Type B pancreatic cell (in vitro differentiated cells): ENCODE results near the gene EXOC3L4. TPM values are rescaled to one million over a fixed set of nuclear protein-coding genes. Genes with fewer than 3 reads are reported as not detected.
A peak's percentile ranks its signal among the peaks of the same experiment; 100 is the strongest.

ENCODE experiments used
- DNase-seq: peaks from one replicate; pipeline ENCODE4 v3.0.0; 2021; ENCODE audit warnings: mixed read lengths; ENCODE audit not compliant: unreplicated experiment; ENCODE audit errors: extremely low spot score
- H3K27ac Mint-ChIP-seq: 2 replicates; pipeline ENCODE4 v1.8.0; 2021; ENCODE audit warnings: mild to moderate bottlenecking, mixed read lengths
- H3K27me3 Mint-ChIP-seq: 2 replicates; pipeline ENCODE4 v1.8.0; 2021; ENCODE audit warnings: mixed read lengths
- H3K36me3 Mint-ChIP-seq: 2 replicates; pipeline ENCODE4 v1.8.0; 2021; ENCODE audit warnings: mixed read lengths
- H3K4me1 Mint-ChIP-seq: one replicate; pipeline ENCODE4 v1.8.0; 2021; ENCODE audit warnings: mixed read lengths; ENCODE audit not compliant: unreplicated experiment
- H3K4me3 Mint-ChIP-seq: 2 replicates; pipeline ENCODE4 v1.8.0; 2021; ENCODE audit warnings: mild to moderate bottlenecking, mixed read lengths
- H3K9me3 Mint-ChIP-seq: 2 replicates; pipeline ENCODE4 v1.8.0; 2021; ENCODE audit warnings: mixed read lengths
- total RNA-seq: library from RNA; stranded (reverse); gene quantifications from 2 replicates; pipeline ENCODE4 v1.2.1, GENCODE V29; 2021; ENCODE audit warnings: low replicate concordance
- TF ChIP-seq, protein P1 (sequence below): fragments of 200-600 bp; sonication (generic); conservative IDR thresholded peaks from 2 replicates; pipeline ENCODE4 v1.5.0; 2021; ENCODE audit warnings: antibody characterized with exemption, mild to moderate bottlenecking

Gene EXOC3L4
- total RNA-seq, 1 donor from 2014 or later = 4.0 TPM

DNA sequence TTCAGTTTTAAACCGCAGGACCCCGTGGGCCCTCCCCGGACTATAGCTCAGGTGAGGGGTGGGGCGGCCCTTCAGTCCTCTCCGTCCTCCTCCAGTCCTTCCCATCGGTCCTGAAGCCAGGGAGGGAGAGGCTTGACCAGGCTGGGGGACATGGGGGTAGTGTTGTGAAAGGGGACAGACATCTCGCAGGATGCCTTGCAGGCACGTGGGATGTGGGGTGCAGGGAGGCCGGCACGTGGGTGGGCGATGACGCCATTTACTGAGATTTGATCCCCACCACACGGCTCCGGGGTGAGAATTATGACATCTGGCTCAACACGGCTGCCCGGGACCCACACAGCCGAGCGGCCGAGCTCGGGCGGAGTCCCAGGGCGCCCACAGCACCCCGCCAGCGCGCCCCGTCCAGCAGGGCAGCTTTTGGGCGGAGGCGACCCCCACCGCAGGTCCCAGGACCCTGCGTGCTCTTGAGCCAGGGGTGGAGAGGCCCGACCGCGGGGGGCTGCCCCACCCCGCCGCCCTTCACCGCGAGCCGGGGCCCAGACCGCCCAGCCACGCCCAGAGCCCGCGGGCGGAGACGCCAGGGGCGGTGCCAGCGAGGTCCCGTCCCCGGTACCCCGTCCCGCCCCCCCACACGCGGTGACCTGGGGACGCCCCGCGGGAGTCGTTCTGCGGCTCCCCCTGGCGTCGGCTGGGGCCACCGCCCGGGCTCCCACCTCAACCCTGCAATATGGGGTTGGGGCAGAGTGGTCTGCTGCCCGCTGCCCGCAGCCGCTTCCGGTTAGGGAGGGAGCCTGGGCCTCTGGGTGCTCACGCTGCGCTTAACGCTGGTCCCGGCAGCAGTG lies 3.3 kb upstream of the EXOC3L4 start:
- no peak overlapping the region for H3K4me3 Mint-ChIP-seq

DNA sequence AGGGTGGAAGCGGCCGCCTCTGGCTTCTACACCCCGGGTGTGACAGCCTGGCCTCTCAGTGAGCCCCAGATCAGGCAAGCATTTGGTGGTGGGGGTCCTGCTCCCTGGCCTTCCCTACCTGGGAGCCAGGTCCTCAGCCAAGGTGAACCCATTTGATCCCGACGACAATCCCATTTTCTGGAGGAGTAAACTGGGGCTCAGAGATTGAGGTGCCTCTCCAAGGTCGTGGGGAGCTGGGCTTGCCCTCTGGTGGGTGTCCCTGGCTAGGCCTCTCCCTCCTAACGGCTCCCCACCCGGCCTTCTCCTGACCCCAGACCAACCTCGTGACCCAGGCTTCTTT lies 2.7 kb upstream of the EXOC3L4 start:
- Mint-ChIP-seq H3K4me3 (no peak overlapping the region), H3K27me3 (peaks cover 3% of the 10 kb centered on the region), H3K4me1 (peaks cover 6% of the 10 kb centered on the region), H3K9me3 (no peaks in the 10 kb centered on the region), H3K27ac (no peak overlapping the region), H3K36me3 (no peaks in the 10 kb centered on the region)
- TF ChIP-seq, protein P1, sequence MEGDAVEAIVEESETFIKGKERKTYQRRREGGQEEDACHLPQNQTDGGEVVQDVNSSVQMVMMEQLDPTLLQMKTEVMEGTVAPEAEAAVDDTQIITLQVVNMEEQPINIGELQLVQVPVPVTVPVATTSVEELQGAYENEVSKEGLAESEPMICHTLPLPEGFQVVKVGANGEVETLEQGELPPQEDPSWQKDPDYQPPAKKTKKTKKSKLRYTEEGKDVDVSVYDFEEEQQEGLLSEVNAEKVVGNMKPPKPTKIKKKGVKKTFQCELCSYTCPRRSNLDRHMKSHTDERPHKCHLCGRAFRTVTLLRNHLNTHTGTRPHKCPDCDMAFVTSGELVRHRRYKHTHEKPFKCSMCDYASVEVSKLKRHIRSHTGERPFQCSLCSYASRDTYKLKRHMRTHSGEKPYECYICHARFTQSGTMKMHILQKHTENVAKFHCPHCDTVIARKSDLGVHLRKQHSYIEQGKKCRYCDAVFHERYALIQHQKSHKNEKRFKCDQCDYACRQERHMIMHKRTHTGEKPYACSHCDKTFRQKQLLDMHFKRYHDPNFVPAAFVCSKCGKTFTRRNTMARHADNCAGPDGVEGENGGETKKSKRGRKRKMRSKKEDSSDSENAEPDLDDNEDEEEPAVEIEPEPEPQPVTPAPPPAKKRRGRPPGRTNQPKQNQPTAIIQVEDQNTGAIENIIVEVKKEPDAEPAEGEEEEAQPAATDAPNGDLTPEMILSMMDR = no peak
- DNase-seq = no peak

More for the DNA sequence above, 3.3 kb upstream of the EXOC3L4 start:
- no peak overlapping the region for H3K27ac Mint-ChIP-seq
- DNase-seq = no peak
- TF ChIP-seq, protein P1 = peak; percentile 65
- H3K36me3 Mint-ChIP-seq = no peaks in the 10 kb centered on the region
- no peaks in the 10 kb centered on the region for H3K9me3 Mint-ChIP-seq
- peaks cover under 1% of the 10 kb centered on the region for H3K4me1 Mint-ChIP-seq
- peaks cover 5% of the 10 kb centered on the region for H3K27me3 Mint-ChIP-seq

DNA sequence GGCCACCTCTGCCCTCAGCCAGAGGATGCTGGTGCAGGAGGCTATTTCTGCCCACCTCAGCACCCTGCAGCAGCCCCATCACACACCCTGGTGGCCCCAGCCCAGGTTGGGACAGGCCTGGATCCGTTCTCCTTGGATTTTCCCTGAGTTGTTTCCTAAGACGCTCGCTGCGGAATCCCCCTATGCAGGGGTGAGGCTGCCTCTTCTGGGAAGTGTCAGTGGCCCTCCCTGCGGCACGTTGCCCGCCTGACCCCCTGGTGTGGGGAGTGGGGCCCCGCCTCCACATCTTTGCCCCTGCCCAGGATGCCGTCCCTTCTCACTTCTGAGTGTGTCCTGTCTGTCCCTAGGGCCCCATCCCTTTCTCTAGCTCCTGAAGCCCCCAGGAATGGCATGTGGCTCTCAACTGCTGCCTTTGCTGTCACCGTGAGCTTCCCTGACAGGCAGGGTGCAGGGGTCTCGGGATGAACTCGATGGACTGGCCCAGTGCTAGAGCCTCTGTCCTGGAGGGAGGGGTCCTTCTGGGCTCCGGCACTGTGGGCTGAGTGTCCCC lies 594 bp upstream of the EXOC3L4 start:
- no peak overlapping the region for H3K27ac Mint-ChIP-seq
- no peak overlapping the region for H3K4me3 Mint-ChIP-seq
- TF ChIP-seq, protein P1 = no peak
- no peaks in the 10 kb centered on the region for H3K9me3 Mint-ChIP-seq
- H3K4me1 Mint-ChIP-seq = peaks cover 6% of the 10 kb centered on the region
- H3K27me3 Mint-ChIP-seq = peaks cover 3% of the 10 kb centered on the region
- DNase-seq = no peak
- H3K36me3 Mint-ChIP-seq = no peaks in the 10 kb centered on the region

DNA sequence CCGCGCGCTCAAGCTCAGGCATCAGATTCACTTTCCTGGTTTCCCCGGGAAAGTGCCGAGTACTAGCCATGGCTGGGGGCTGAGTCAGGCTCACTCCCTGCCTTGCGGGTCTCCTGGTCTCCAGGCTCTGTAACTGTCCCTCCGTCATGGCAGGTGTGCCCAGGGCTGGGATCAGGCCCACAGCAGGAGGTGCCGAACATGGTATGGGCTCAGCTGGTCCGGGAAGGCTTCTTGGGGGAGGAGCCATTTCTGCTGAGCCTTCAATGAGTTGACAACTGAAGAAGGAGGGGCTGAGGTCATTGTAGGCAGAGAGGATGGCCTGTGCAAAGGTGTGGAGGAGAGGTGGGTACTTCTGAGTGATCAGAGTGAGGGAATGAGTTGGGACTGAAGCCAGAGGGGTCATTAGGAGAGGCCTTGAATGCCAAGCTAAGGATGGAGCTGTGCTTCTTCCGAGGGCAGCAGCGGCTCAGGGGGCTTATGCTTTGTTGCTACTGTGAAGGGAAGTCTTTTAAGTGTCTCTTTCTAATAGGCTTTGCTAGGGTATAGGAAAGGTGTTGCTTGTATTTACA lies 769 bp downstream of the EXOC3L4 start:
- DNase-seq = no peak
- Mint-ChIP-seq H3K27me3 (peaks cover 3% of the 10 kb centered on the region), H3K27ac (peak overlapping the region; percentile 70), H3K4me1 (peaks cover 6% of the 10 kb centered on the region), H3K36me3 (no peaks in the 10 kb centered on the region), H3K4me3 (no peak overlapping the region), H3K9me3 (no peaks in the 10 kb centered on the region)
- TF ChIP-seq, protein P1 = no peak

DNA sequence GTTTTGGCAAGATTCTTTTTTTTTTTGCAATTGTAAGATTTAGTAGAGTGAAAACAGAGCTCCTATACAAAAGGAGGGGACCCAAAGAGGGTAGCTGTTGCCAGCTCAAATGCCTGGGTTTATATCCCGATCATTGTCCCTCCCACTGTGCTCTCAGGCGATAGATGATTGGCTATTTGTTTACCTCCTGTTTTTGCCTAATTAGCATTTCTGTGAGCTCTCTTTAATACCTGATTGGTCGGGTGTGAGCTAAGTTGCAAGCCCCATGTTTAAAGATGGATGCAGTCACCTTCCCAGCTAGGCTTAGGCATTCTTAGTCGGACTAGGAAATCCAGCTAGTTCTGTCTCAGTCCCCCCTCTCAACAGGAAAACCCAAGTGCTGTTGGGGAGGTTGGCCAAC lies 1.9 kb downstream of the EXOC3L4 start:
- Mint-ChIP-seq H3K9me3 (no peaks in the 10 kb centered on the region), H3K36me3 (no peaks in the 10 kb centered on the region), H3K4me3 (peak overlapping the region; percentile 37), H3K4me1 (peaks cover 10% of the 10 kb centered on the region), H3K27ac (peak overlapping the region; percentile 70), H3K27me3 (peaks cover 3% of the 10 kb centered on the region)
- no peak for DNase-seq
- TF ChIP-seq, protein P1 = no peak
